GM21515 (cell line): ENCODE measurements around the gene ALPG.
"Not testable (repeated sequence)": the region's sequence is repeated elsewhere in the genome, so short reads cannot be mapped to it uniquely, and the experiment has no call there.

Source experiments
- ATAC-seq: cut with Tn5 transposase; IDR thresholded peaks from one replicate; pipeline ENCODE4 v1.9.1; 2021; ENCODE audit not compliant: unreplicated experiment

ALPG gene

GRCh38 chr2:232438951-232439757 is 32.5 kb downstream of the ALPG start:
- no peak for ATAC-seq

GRCh38 chr2:232439758-232440135 is 33.1 kb downstream of the ALPG start:
- no peak for ATAC-seq

GRCh38 chr2:232440220-232441018 is 33.8 kb downstream of the ALPG start:
- peak; percentile 67 for ATAC-seq

- ATAC-seq, result no peak
These were observed 34.6 kb downstream of the ALPG start for GRCh38 chr2:232441147-232441651.

- not testable (repeated sequence) for ATAC-seq
These were observed 35.3 kb downstream of the ALPG start for GRCh38 chr2:232441922-232442321.

- not testable (repeated sequence) for ATAC-seq
These were observed 35.8 kb downstream of the ALPG start for GRCh38 chr2:232442431-232442830.

GRCh38 chr2:232443047-232443446 is 36.4 kb downstream of the ALPG start:
- ATAC-seq, result not testable (repeated sequence)

GRCh38 chr2:232443669-232444408 is 37.2 kb downstream of the ALPG start:
- not testable (repeated sequence) for ATAC-seq

GRCh38 chr2:232444409-232445148 is 37.9 kb downstream of the ALPG start:
- no peak for ATAC-seq

GRCh38 chr2:232445149-232445885 is 38.7 kb downstream of the ALPG start:
- not testable (repeated sequence) for ATAC-seq

- not testable (repeated sequence) for ATAC-seq
These were observed 39.7 kb downstream of the ALPG start for GRCh38 chr2:232446266-232446777.

- ATAC-seq, result no peak
These were observed 40.5 kb downstream of the ALPG start for GRCh38 chr2:232447091-232447620.

- ATAC-seq, result no peak
These were observed 41.1 kb downstream of the ALPG start for GRCh38 chr2:232447638-232448303.

- no peak for ATAC-seq
These were observed 41.7 kb downstream of the ALPG start for GRCh38 chr2:232448304-232448690.

GRCh38 chr2:232449964-232450363 is 43.3 kb downstream of the ALPG start:
- ATAC-seq, result no peak

GRCh38 chr2:232451645-232452044 is 45.0 kb downstream of the ALPG start:
- ATAC-seq, result not testable (repeated sequence)

- ATAC-seq, result no peak
These were observed 48.0 kb downstream of the ALPG start for GRCh38 chr2:232454630-232455029.

- no peak for ATAC-seq
These were observed 49.0 kb downstream of the ALPG start, which contains the start of gene ALPI for GRCh38 chr2:232455426-232456255. TSS of gene ALPI (plus strand) at chr2:232456153. CDS start at chr2:232456200, 47 bp downstream.
